ENCODE results near the gene WFDC6. TPM values are rescaled to one million over a fixed set of nuclear protein-coding genes. Genes with fewer than 3 reads are reported as not detected.

Gene WFDC6
- total and polyA plus RNA-seq, 9 donors, result 0.21 TPM; not detected in 8

Other genes with a start within 250 kb of the WFDC6 start
- gene RBPJL, start 232.6 kb downstream of the WFDC6 start, total RNA-seq, result not detected
- gene RBPJL, start 232.6 kb downstream of the WFDC6 start, polyA plus RNA-seq (ENCODE audit: insufficient read depth in 1 of 8, insufficient read length in 8 of 8, low replicate concordance in 1 of 8), result under 1 TPM in 1 of 8 donors, not detected in 7; 0.17 TPM
- 0.58 TPM for gene MATN4, start 231.2 kb downstream of the WFDC6 start, total RNA-seq
- 1 to 10 TPM in 1 of 8 donors, under 1 TPM in 7; 0.21 to 1.1 (median 0.70) TPM for gene MATN4, start 231.2 kb downstream of the WFDC6 start, polyA plus RNA-seq (ENCODE audit: insufficient read depth in 1 of 8, insufficient read length in 8 of 8, low replicate concordance in 1 of 8)
- gene SDC4, start 191.1 kb downstream of the WFDC6 start, total RNA-seq, result 6.0 TPM
- gene SDC4, start 191.1 kb downstream of the WFDC6 start, polyA plus RNA-seq (ENCODE audit: insufficient read depth in 1 of 8, insufficient read length in 8 of 8, low replicate concordance in 1 of 8), result 10 to 100 TPM in 2 of 8 donors, 1 to 10 TPM in 6; 5.4 to 14.1 (median 8.2) TPM
- 10.1 TPM for gene SYS1, start 176.3 kb downstream of the WFDC6 start, total RNA-seq
- gene SYS1, start 176.3 kb downstream of the WFDC6 start, polyA plus RNA-seq (ENCODE audit: insufficient read depth in 1 of 8, insufficient read length in 8 of 8, low replicate concordance in 1 of 8), result 10 to 100 TPM; 14.1 to 20.0 (median 16.2) TPM
- gene TP53TG5, start 161.2 kb downstream of the WFDC6 start, total RNA-seq, result not detected
- gene TP53TG5, start 161.2 kb downstream of the WFDC6 start, polyA plus RNA-seq (ENCODE audit: insufficient read depth in 1 of 8, insufficient read length in 8 of 8, low replicate concordance in 1 of 8), result 1 to 10 TPM in 1 of 8 donors, under 1 TPM in 7; 0.19 to 1.3 (median 0.72) TPM
- 7.3 TPM for gene DBNDD2, start 131.2 kb downstream of the WFDC6 start, total RNA-seq
- 10 to 100 TPM; 16.9 to 27.3 (median 20.4) TPM for gene DBNDD2, start 131.2 kb downstream of the WFDC6 start, polyA plus RNA-seq (ENCODE audit: insufficient read depth in 1 of 8, insufficient read length in 8 of 8, low replicate concordance in 1 of 8)
- 39.5 TPM for gene PIGT, start 123.3 kb downstream of the WFDC6 start, total RNA-seq
- gene PIGT, start 123.3 kb downstream of the WFDC6 start, polyA plus RNA-seq (ENCODE audit: insufficient read depth in 1 of 8, insufficient read length in 8 of 8, low replicate concordance in 1 of 8), result 10 to 100 TPM; 64.0 to 78.8 (median 74.6) TPM
- 0.13 TPM for gene WFDC2, start 69.7 kb downstream of the WFDC6 start, total RNA-seq
- gene WFDC2, start 69.7 kb downstream of the WFDC6 start, polyA plus RNA-seq (ENCODE audit: insufficient read depth in 1 of 8, insufficient read length in 8 of 8, low replicate concordance in 1 of 8), result 1 to 10 TPM in 2 of 8 donors, under 1 TPM in 3, not detected in 3; 0.24 to 2.1 (median 0.68) TPM
- not detected for gene SPINT3, start 23.9 kb downstream of the WFDC6 start, total RNA-seq
- gene SPINT3, start 23.9 kb downstream of the WFDC6 start, polyA plus RNA-seq (ENCODE audit: insufficient read depth in 1 of 8, insufficient read length in 8 of 8, low replicate concordance in 1 of 8), result not detected
- not detected for gene EPPIN, start 7.9 kb upstream of the WFDC6 start, total RNA-seq
- under 1 TPM in 2 of 8 donors, not detected in 6; 0.04 to 0.09 TPM for gene EPPIN, start 7.9 kb upstream of the WFDC6 start, polyA plus RNA-seq (ENCODE audit: insufficient read depth in 1 of 8, insufficient read length in 8 of 8, low replicate concordance in 1 of 8)
- gene WFDC8, start 39.8 kb upstream of the WFDC6 start, total RNA-seq, result not detected
- not detected for gene WFDC8, start 39.8 kb upstream of the WFDC6 start, polyA plus RNA-seq (ENCODE audit: insufficient read depth in 1 of 8, insufficient read length in 8 of 8, low replicate concordance in 1 of 8)
- gene WFDC10A, start 90.3 kb upstream of the WFDC6 start, total RNA-seq, result not detected
- gene WFDC10A, start 90.3 kb upstream of the WFDC6 start, polyA plus RNA-seq (ENCODE audit: insufficient read depth in 1 of 8, insufficient read length in 8 of 8, low replicate concordance in 1 of 8), result not detected
- not detected for gene WFDC9, start 91.8 kb upstream of the WFDC6 start, total RNA-seq
- gene WFDC9, start 91.8 kb upstream of the WFDC6 start, polyA plus RNA-seq (ENCODE audit: insufficient read depth in 1 of 8, insufficient read length in 8 of 8, low replicate concordance in 1 of 8), result not detected
- gene WFDC11, start 130.8 kb upstream of the WFDC6 start, total RNA-seq, result not detected
- under 1 TPM in 1 of 8 donors, not detected in 7; 0.21 TPM for gene WFDC11, start 130.8 kb upstream of the WFDC6 start, polyA plus RNA-seq (ENCODE audit: insufficient read depth in 1 of 8, insufficient read length in 8 of 8, low replicate concordance in 1 of 8)
- gene WFDC13, start 162.6 kb upstream of the WFDC6 start, total RNA-seq, result not detected
- gene WFDC13, start 162.6 kb upstream of the WFDC6 start, polyA plus RNA-seq (ENCODE audit: insufficient read depth in 1 of 8, insufficient read length in 8 of 8, low replicate concordance in 1 of 8), result not detected
- gene WFDC10B, start 165.5 kb upstream of the WFDC6 start, total RNA-seq, result not detected
- not detected for gene WFDC10B, start 165.5 kb upstream of the WFDC6 start, polyA plus RNA-seq (ENCODE audit: insufficient read depth in 1 of 8, insufficient read length in 8 of 8, low replicate concordance in 1 of 8)
- gene SPINT4, start 182.9 kb upstream of the WFDC6 start, total RNA-seq, result not detected
- not detected for gene SPINT4, start 182.9 kb upstream of the WFDC6 start, polyA plus RNA-seq (ENCODE audit: insufficient read depth in 1 of 8, insufficient read length in 8 of 8, low replicate concordance in 1 of 8)

Measured in muscle of leg (tissue), 9 donors.